H9 (cell line): ENCODE results near the gene ARR3. TPM values are rescaled to one million over a fixed set of nuclear protein-coding genes. Genes with fewer than 3 reads are reported as not detected.
"Not testable (repeated sequence)": the region's sequence is repeated elsewhere in the genome, so short reads cannot be mapped to it uniquely, and the experiment has no call there.

Source experiments
- DNase-seq: peaks from one replicate; pipeline ENCODE4 v3.0.0-alpha.2; 2017
- H2AFZ ChIP-seq: one replicate; pipeline ENCODE4 v1.6.1; 2013; ENCODE audit warnings: mild to moderate bottlenecking, low read length, control low read depth, moderate library complexity
- H2AK5ac ChIP-seq: 2 replicates; pipeline ENCODE4 v1.6.1; 2013; ENCODE audit warnings: low read length, control low read depth, mixed read lengths; ENCODE audit not compliant: insufficient read length
- H2BK120ac ChIP-seq: one replicate; pipeline ENCODE4 v1.6.1; 2013; ENCODE audit warnings: low read depth, mild to moderate bottlenecking, low read length, control low read depth, inconsistent platforms; ENCODE audit not compliant: poor library complexity, severe bottlenecking
- H2BK12ac ChIP-seq: 2 replicates; pipeline ENCODE4 v1.6.1; 2013; ENCODE audit warnings: low read length, control low read depth, mixed read lengths, low read depth; ENCODE audit not compliant: insufficient read length
- H2BK15ac ChIP-seq: 2 replicates; pipeline ENCODE4 v1.6.1; 2013; ENCODE audit warnings: low read depth, low read length, control low read depth
- H2BK20ac ChIP-seq: one replicate; pipeline ENCODE4 v1.6.1; 2013; ENCODE audit warnings: low read depth, mild to moderate bottlenecking, low read length, control low read depth, inconsistent platforms; ENCODE audit not compliant: poor library complexity, severe bottlenecking
- H2BK5ac ChIP-seq: 2 replicates; pipeline ENCODE4 v1.6.1; 2013; ENCODE audit warnings: low read length, control low read depth, mixed read lengths; ENCODE audit not compliant: insufficient read length
- H3K14ac ChIP-seq: 2 replicates; pipeline ENCODE4 v1.6.1; 2013; ENCODE audit warnings: low read length, control low read depth; ENCODE audit not compliant: insufficient read depth
- H3K18ac ChIP-seq: 2 replicates; pipeline ENCODE4 v1.6.1; 2013; ENCODE audit warnings: low read depth, mild to moderate bottlenecking, mixed read lengths, low read length, control low read depth; ENCODE audit not compliant: insufficient read length
- H3K23ac ChIP-seq: 2 replicates; pipeline ENCODE4 v1.6.1; 2013; ENCODE audit warnings: low read length, control low read depth, mixed read lengths, low read depth; ENCODE audit not compliant: insufficient read length
- H3K23me2 ChIP-seq: 2 replicates; pipeline ENCODE4 v1.6.1; 2013; ENCODE audit warnings: low read depth, mild to moderate bottlenecking, mixed read lengths, low read length, control low read depth; ENCODE audit not compliant: insufficient read length, poor library complexity, severe bottlenecking
- H3K27ac ChIP-seq: 2 replicates; pipeline ENCODE4 v1.5.1; 2013; ENCODE audit warnings: low read length, control low read depth, mixed read lengths, low read depth; ENCODE audit not compliant: insufficient read length
- H3K27me3 ChIP-seq: 2 replicates; pipeline ENCODE4 v1.6.1; 2013; ENCODE audit warnings: low read length, control low read depth, inconsistent platforms; ENCODE audit not compliant: insufficient read depth
- H3K4ac ChIP-seq: 2 replicates; pipeline ENCODE4 v1.6.1; 2013; ENCODE audit warnings: low read depth, mild to moderate bottlenecking, control low read depth, inconsistent platforms, low read length, moderate library complexity
- H3K4me1 ChIP-seq: 2 replicates; pipeline ENCODE4 v1.6.1; 2013; ENCODE audit warnings: low read length, control low read depth, inconsistent platforms; ENCODE audit not compliant: insufficient read depth
- H3K4me2 ChIP-seq: 2 replicates; pipeline ENCODE4 v1.6.1; 2013; ENCODE audit warnings: low read length, control low read depth, mixed read lengths; ENCODE audit not compliant: insufficient read length, insufficient read depth
- H3K56ac ChIP-seq: 2 replicates; pipeline ENCODE4 v1.6.1; 2013; ENCODE audit warnings: low read depth, mild to moderate bottlenecking, mixed read lengths, low read length, control low read depth; ENCODE audit not compliant: insufficient read length
- H3K79me1 ChIP-seq: 2 replicates; pipeline ENCODE4 v1.6.1; 2013; ENCODE audit warnings: low read depth, mild to moderate bottlenecking, moderate library complexity, low read length, control low read depth, inconsistent platforms; ENCODE audit not compliant: insufficient read depth, poor library complexity, severe bottlenecking
- H3K79me2 ChIP-seq: 2 replicates; pipeline ENCODE4 v1.6.1; 2013; ENCODE audit warnings: low read length, control low read depth, inconsistent platforms; ENCODE audit not compliant: insufficient read depth
- H3K9ac ChIP-seq: 2 replicates; pipeline ENCODE4 v1.6.1; 2013; ENCODE audit warnings: low read length, control low read depth, mixed read lengths; ENCODE audit not compliant: insufficient read length; ENCODE audit errors: extremely low read depth
- H3K9me3 ChIP-seq: one replicate; pipeline ENCODE4 v1.6.1; 2013; ENCODE audit warnings: low read depth, low read length, inconsistent platforms; ENCODE audit not compliant: control insufficient read depth
- H3T11ph ChIP-seq: one replicate; pipeline ENCODE4 v1.6.1; 2013; ENCODE audit warnings: mild to moderate bottlenecking, low read length, control low read depth, inconsistent platforms
- H4K20me1 ChIP-seq: one replicate; pipeline ENCODE4 v1.6.1; 2013; ENCODE audit not compliant: control insufficient read depth, insufficient read length, insufficient read depth
- H4K5ac ChIP-seq: 2 replicates; pipeline ENCODE4 v1.6.1; 2013; ENCODE audit warnings: low read depth, mild to moderate bottlenecking, mixed read lengths, low read length, control low read depth; ENCODE audit not compliant: insufficient read length
- H4K8ac ChIP-seq: replicated peaks from 2 replicates; pipeline ENCODE4 v1.6.1; 2013; ENCODE audit warnings: low read length, control low read depth, mixed read lengths, low read depth; ENCODE audit not compliant: insufficient read length
- H4K91ac ChIP-seq: 2 replicates; pipeline ENCODE4 v1.6.1; 2013; ENCODE audit warnings: low read depth, mild to moderate bottlenecking, moderate library complexity, mixed read lengths, low read length, control low read depth; ENCODE audit not compliant: insufficient read length
- H3K27ac Mint-ChIP-seq, 3 experiments: 2 replicates in 2 of 3; 3 replicates in 1 of 3; pipeline ENCODE4 v1.8.0; 2020 to 2021; ENCODE audit warnings: mixed read lengths in 3 of 3, mild to moderate bottlenecking in 1 of 3, moderate library complexity in 1 of 3
- H3K27me3 Mint-ChIP-seq: 2 replicates; pipeline ENCODE4 v1.8.0; 2021; ENCODE audit warnings: low read depth, mild to moderate bottlenecking, moderate library complexity, mixed read lengths
- H3K36me3 Mint-ChIP-seq, 3 experiments: 2 replicates in 2 of 3; 3 replicates in 1 of 3; pipeline ENCODE4 v1.8.0; 2020 to 2021; ENCODE audit warnings: low read depth in 3 of 3, mixed read lengths in 3 of 3; ENCODE audit not compliant: insufficient read depth in 1 of 3
- H3K4me1 Mint-ChIP-seq, 2 experiments: 2 replicates each; pipeline ENCODE4 v1.8.0; 2020; ENCODE audit warnings: mixed read lengths in 2 of 2
- H3K4me3 Mint-ChIP-seq, 2 experiments: 2 replicates in 1 of 2; 3 replicates in 1 of 2; pipeline ENCODE4 v1.8.0; 2020 to 2021; ENCODE audit warnings: mild to moderate bottlenecking in 2 of 2, mixed read lengths in 2 of 2, moderate library complexity in 1 of 2
- H3K9me3 Mint-ChIP-seq, 2 experiments: 2 replicates in 1 of 2; 3 replicates in 1 of 2; pipeline ENCODE4 v1.8.0; 2020; ENCODE audit warnings: mild to moderate bottlenecking in 2 of 2, mixed read lengths in 2 of 2, moderate library complexity in 1 of 2
- CTCF ChIP-seq: fragments of 200-600 bp; sonication (generic); conservative IDR thresholded peaks from 3 replicates; pipeline ENCODE4 v1.8.0; 2021; ENCODE audit warnings: antibody characterized with exemption, mild to moderate bottlenecking
- WGBS: extraction: QIAGEN DNeasy Blood & Tissue Kit; methylation state at CpG from one replicate; pipeline ENCODE4 v1.1.7; 2013; ENCODE audit warnings: missing lambda C conversion rate, low lambda C conversion rate, mixed read lengths; ENCODE audit not compliant: insufficient read length; ENCODE audit errors: extremely low coverage; 5-methylcytosine and 5-hydroxymethylcytosine counted together
- total RNA-seq: library from RNA; stranded (reverse); gene quantifications from 2 replicates; pipeline ENCODE4 v1.2.1, GENCODE V29; 2021

The ARR3 gene
- total RNA-seq, 1 experiment from 2014 or later: not detected

GRCh38 chrX:70322784-70323183 lies 54.6 kb downstream of the ARR3 start:
- Histone ChIP-seq H2BK5ac (no peak overlapping the region), H3K18ac (no peak overlapping the region), H3K79me1 (no peaks in the 10 kb centered on the region), H4K20me1 (no peaks in the 10 kb centered on the region), H4K8ac (no peak overlapping the region), H2AFZ (no peak overlapping the region), H3K4ac (no peak overlapping the region), H2BK15ac (no peak overlapping the region), H3K56ac (no peak overlapping the region), H3K27me3 (no peaks in the 10 kb centered on the region), H3K79me2 (no peaks in the 10 kb centered on the region), H3K14ac (no peak overlapping the region), H2BK120ac (no peak overlapping the region), H2BK20ac (no peak overlapping the region), H3T11ph (no peak overlapping the region), H2AK5ac (no peak overlapping the region), H3K9me3 (peaks cover 23% of the 10 kb centered on the region), H3K4me2 (no peak overlapping the region), H3K4me1 (no peaks in the 10 kb centered on the region), H3K9ac (no peak overlapping the region), H4K91ac (no peak overlapping the region), H3K23me2 (no peaks in the 10 kb centered on the region), H4K5ac (no peak overlapping the region), H2BK12ac (no peak overlapping the region), H3K23ac (no peak overlapping the region), H3K27ac (no peak overlapping the region)
- peak overlapping the region in 2 of 3 experiments; percentile 19 to 21; a peak in 1 of 7 replicates for H3K27ac Mint-ChIP-seq
- peaks cover 38 to 43% of the 10 kb centered on the region in 2 experiments for H3K9me3 Mint-ChIP-seq
- no CpG with 5 or more reads among the region's 4 CpGs for WGBS
- H3K36me3 Mint-ChIP-seq: peaks cover 2 to 15% (median 7%) of the 10 kb centered on the region in 3 experiments; a peak in 4 of 7 replicates
- DNase-seq: no peak
- H3K27me3 Mint-ChIP-seq: no peaks in the 10 kb centered on the region
- H3K4me3 Mint-ChIP-seq: no peak overlapping the region
- TF ChIP-seq CTCF: no peak
- H3K4me1 Mint-ChIP-seq: no peaks in the 10 kb centered on the region

GRCh38 chrX:70323628-70324027 lies 55.5 kb downstream of the ARR3 start:
- H4K20me1 ChIP-seq, H4K8ac ChIP-seq, H3K9ac ChIP-seq, H2AFZ ChIP-seq, H3K4ac ChIP-seq, H3K14ac ChIP-seq, H2BK12ac ChIP-seq, H3K27ac Mint-ChIP-seq, H2AK5ac ChIP-seq, H3K4me1 Mint-ChIP-seq, H2BK5ac ChIP-seq, H3K79me2 ChIP-seq, H2BK120ac ChIP-seq, H2BK20ac ChIP-seq, H3K23me2 ChIP-seq, H3T11ph ChIP-seq, H3K56ac ChIP-seq, H2BK15ac ChIP-seq, H3K4me1 ChIP-seq, H3K79me1 ChIP-seq, H3K4me3 Mint-ChIP-seq, H3K27me3 ChIP-seq, H3K27me3 Mint-ChIP-seq, H4K5ac ChIP-seq, H3K4me2 ChIP-seq, H3K18ac ChIP-seq, H3K27ac ChIP-seq, H3K23ac ChIP-seq, H4K91ac ChIP-seq, DNase-seq: not testable (repeated sequence)
- peaks cover 2 to 12% (median 8%) of the 10 kb centered on the region in 3 experiments; a peak in 3 of 7 replicates for H3K36me3 Mint-ChIP-seq
- no CpG with 5 or more reads among the region's 6 CpGs for WGBS
- peaks cover 36 to 41% of the 10 kb centered on the region in 2 experiments for H3K9me3 Mint-ChIP-seq
- peaks cover 23% of the 10 kb centered on the region for H3K9me3 ChIP-seq
